ENCODE data around the gene C5orf47.

The C5orf47 gene

GRCh38 chr5:173970878-173971650, 17.9 kb upstream of the C5orf47 start:
- no peak for DNase-seq (ENCODE audit: low read depth)

GRCh38 chr5:173971681-173972345, 17.2 kb upstream of the C5orf47 start:
- DNase-seq (ENCODE audit: low read depth): no peak

GRCh38 chr5:173972607-173972924, 16.4 kb upstream of the C5orf47 start:
- no peak for DNase-seq (ENCODE audit: low read depth)

GRCh38 chr5:173972925-173973615, 15.9 kb upstream of the C5orf47 start:
- peak; percentile 68 for DNase-seq (ENCODE audit: low read depth)

GRCh38 chr5:173973616-173973969, 15.4 kb upstream of the C5orf47 start:
- DNase-seq (ENCODE audit: low read depth): no peak

GRCh38 chr5:173974688-173975239, 14.2 kb upstream of the C5orf47 start:
- DNase-seq (ENCODE audit: low read depth): no peak

- DNase-seq (ENCODE audit: low read depth): no peak
Observed at GRCh38 chr5:173981185-173981761, 7.7 kb upstream of the C5orf47 start.

- DNase-seq (ENCODE audit: low read depth): no peak
Observed at GRCh38 chr5:173984218-173984617, 4.8 kb upstream of the C5orf47 start.

GRCh38 chr5:173989432-173990082, 587 bp downstream of the C5orf47 start:
- DNase-seq (ENCODE audit: low read depth): no peak

- no peak for DNase-seq (ENCODE audit: low read depth)
Observed at GRCh38 chr5:173997331-173997730, 8.4 kb downstream of the C5orf47 start.

- no peak for DNase-seq (ENCODE audit: low read depth)
Observed at GRCh38 chr5:173998531-173998930, 9.6 kb downstream of the C5orf47 start.

- DNase-seq (ENCODE audit: low read depth): no peak
Observed at GRCh38 chr5:174000076-174000475, 11.1 kb downstream of the C5orf47 start.

GRCh38 chr5:174003795-174004194, 14.8 kb downstream of the C5orf47 start:
- DNase-seq (ENCODE audit: low read depth): no peak

- DNase-seq (ENCODE audit: low read depth): no peak
Observed at GRCh38 chr5:174008922-174009321, 20.0 kb downstream of the C5orf47 start.

GRCh38 chr5:174010365-174010764, 21.4 kb downstream of the C5orf47 start:
- DNase-seq (ENCODE audit: low read depth): no peak

- no peak for DNase-seq (ENCODE audit: low read depth)
Observed at GRCh38 chr5:174011441-174011840, 22.5 kb downstream of the C5orf47 start.

GRCh38 chr5:174020069-174020927, 31.3 kb downstream of the C5orf47 start:
- peak; percentile 21 for DNase-seq (ENCODE audit: low read depth)

- DNase-seq (ENCODE audit: low read depth): no peak
Observed at GRCh38 chr5:174020928-174021304, 31.9 kb downstream of the C5orf47 start.

- no peak for DNase-seq (ENCODE audit: low read depth)
Observed at GRCh38 chr5:174022384-174023095, 33.6 kb downstream of the C5orf47 start.

GRCh38 chr5:174030286-174030685, 41.3 kb downstream of the C5orf47 start:
- no peak for DNase-seq (ENCODE audit: low read depth)

All from fibroblast of gingiva (primary cell).